Thyroid gland (tissue), 4 donors: ENCODE measurements around the gene AGBL1.

Experiments used
- POLR2A ChIP-seq, 2 donors: fragments of 450-650 bp; IDR thresholded peaks; one replicate each; pipeline ENCODE4 v1.6.1; 2017; ENCODE audit warnings: antibody characterized with exemption in 2 of 2, mild to moderate bottlenecking in 2 of 2, moderate library complexity in 1 of 2
- TF ChIP-seq, protein P1 (sequence below), 6 experiments: fragments of 200-600 bp in 3 of 6; fragments of 450-650 bp in 3 of 6; sonication (generic) in 3 of 6; IDR thresholded peaks; one replicate each; pipeline ENCODE4 v1.5.1; 2016 to 2019; ENCODE audit warnings: antibody characterized with exemption in 6 of 6, mild to moderate bottlenecking in 2 of 6, inconsistent platforms in 1 of 6, moderate library complexity in 1 of 6

DNA sequence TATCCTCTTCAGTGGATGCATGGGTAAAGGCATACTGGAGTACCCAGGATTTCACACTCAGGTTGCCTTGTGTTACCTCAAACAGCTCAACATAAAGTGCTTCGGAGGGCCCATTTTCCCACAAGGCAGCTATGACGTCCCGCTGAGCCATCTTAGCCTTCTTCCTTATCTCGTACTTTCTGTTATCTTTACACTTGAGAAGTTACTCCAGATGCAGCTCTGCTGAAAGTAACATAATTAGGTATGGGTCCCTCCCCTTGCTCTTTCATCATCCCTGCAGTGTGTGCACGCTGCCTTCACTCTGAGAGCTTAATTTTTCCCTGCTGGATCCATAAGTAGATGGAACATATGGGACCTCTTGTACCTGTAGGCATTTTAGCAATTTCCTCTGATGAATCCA is 410.3 kb downstream of the AGBL1 start:
- TF ChIP-seq, protein P1, sequence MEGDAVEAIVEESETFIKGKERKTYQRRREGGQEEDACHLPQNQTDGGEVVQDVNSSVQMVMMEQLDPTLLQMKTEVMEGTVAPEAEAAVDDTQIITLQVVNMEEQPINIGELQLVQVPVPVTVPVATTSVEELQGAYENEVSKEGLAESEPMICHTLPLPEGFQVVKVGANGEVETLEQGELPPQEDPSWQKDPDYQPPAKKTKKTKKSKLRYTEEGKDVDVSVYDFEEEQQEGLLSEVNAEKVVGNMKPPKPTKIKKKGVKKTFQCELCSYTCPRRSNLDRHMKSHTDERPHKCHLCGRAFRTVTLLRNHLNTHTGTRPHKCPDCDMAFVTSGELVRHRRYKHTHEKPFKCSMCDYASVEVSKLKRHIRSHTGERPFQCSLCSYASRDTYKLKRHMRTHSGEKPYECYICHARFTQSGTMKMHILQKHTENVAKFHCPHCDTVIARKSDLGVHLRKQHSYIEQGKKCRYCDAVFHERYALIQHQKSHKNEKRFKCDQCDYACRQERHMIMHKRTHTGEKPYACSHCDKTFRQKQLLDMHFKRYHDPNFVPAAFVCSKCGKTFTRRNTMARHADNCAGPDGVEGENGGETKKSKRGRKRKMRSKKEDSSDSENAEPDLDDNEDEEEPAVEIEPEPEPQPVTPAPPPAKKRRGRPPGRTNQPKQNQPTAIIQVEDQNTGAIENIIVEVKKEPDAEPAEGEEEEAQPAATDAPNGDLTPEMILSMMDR (IDR thresholded peaks at IDR 0.05): no peak
- TF ChIP-seq POLR2A (IDR thresholded peaks at IDR 0.05): no peak
